ENCODE data around the gene SHQ1. TPM values are rescaled to one million over a fixed set of nuclear protein-coding genes. Genes with fewer than 3 reads are reported as not detected.
"Not testable (repeated sequence)": the region's sequence is repeated elsewhere in the genome, so short reads cannot be mapped to it uniquely, and the experiment has no call there.

Gene SHQ1
- total RNA-seq, 1 experiment from 2014 or later, result 11.2 TPM

- DNase-seq (ENCODE audit: low spot score), result no peak
Observed at GRCh38 chr3:72719137-72719536, 129.1 kb downstream of the SHQ1 start.

- not testable (repeated sequence) for DNase-seq (ENCODE audit: low spot score)
Observed at GRCh38 chr3:72714135-72714534, 134.1 kb downstream of the SHQ1 start.

GRCh38 chr3:72710471-72710870 lies 137.8 kb downstream of the SHQ1 start:
- DNase-seq (ENCODE audit: low spot score), result not testable (repeated sequence)

- DNase-seq (ENCODE audit: low spot score), result no peak
Observed at GRCh38 chr3:72708441-72708840, 139.8 kb downstream of the SHQ1 start.

GRCh38 chr3:72702997-72703396 lies 145.2 kb downstream of the SHQ1 start:
- no peak for DNase-seq (ENCODE audit: low spot score)

GRCh38 chr3:72702390-72702789 lies 145.9 kb downstream of the SHQ1 start:
- no peak for DNase-seq (ENCODE audit: low spot score)

GRCh38 chr3:72700106-72700505 lies 148.1 kb downstream of the SHQ1 start:
- DNase-seq (ENCODE audit: low spot score), result no peak

- DNase-seq (ENCODE audit: low spot score), result no peak
Observed at GRCh38 chr3:72699631-72700030, 148.6 kb downstream of the SHQ1 start.

Other genes with a start within 250 kb of the SHQ1 start
- gene GXYLT2, start 39.6 kb upstream of the SHQ1 start, total RNA-seq (2014; rRNA removed; shearing (Covaris generic)), result not detected in 2 replicates
- gene PPP4R2, start 148.4 kb upstream of the SHQ1 start, total RNA-seq (2014; rRNA removed; shearing (Covaris generic)), result 11.9 and 19.9 TPM in 2 replicates
- gene EBLN2, start 213.2 kb upstream of the SHQ1 start, total RNA-seq (2014; rRNA removed; shearing (Covaris generic)), result 2.7 and 3.6 TPM in 2 replicates